ENCODE measurements around the gene AGPAT3. TPM values are rescaled to one million over a fixed set of nuclear protein-coding genes. Genes with fewer than 3 reads are reported as not detected.

The AGPAT3 gene
- total RNA-seq, 1 donor from 2014 or later, result 51.5 TPM

GRCh38 chr21:43940329-43941050 lies 75.5 kb downstream of the AGPAT3 start:
- intact Hi-C loops (cut with DNase I), result no loop called here

GRCh38 chr21:43942201-43942600 lies 77.2 kb downstream of the AGPAT3 start:
- intact Hi-C loops (cut with DNase I), result no loop called here
- no peak for DNase-seq (ENCODE audit: low spot score)

More at GRCh38 chr21:43940329-43941050, 75.5 kb downstream of the AGPAT3 start:
- no peak for DNase-seq (ENCODE audit: low spot score)

- no peak for DNase-seq (ENCODE audit: low spot score)
- intact Hi-C loops (cut with DNase I), result no loop called here
These were observed 77.6 kb downstream of the AGPAT3 start for GRCh38 chr21:43942621-43943020.

- DNase-seq (ENCODE audit: low spot score), result no peak
- intact Hi-C loops (cut with DNase I), result no loop called here
These were observed 78.6 kb downstream of the AGPAT3 start for GRCh38 chr21:43943512-43944077.

- intact Hi-C loops (cut with DNase I), result no loop called here
- no peak for DNase-seq (ENCODE audit: low spot score)
These were observed 79.1 kb downstream of the AGPAT3 start for GRCh38 chr21:43944078-43944633.

- no peak for DNase-seq (ENCODE audit: low spot score)
- intact Hi-C loops (cut with DNase I), result no loop called here
These were observed 79.7 kb downstream of the AGPAT3 start for GRCh38 chr21:43944757-43945156.

GRCh38 chr21:43948740-43949498 lies 83.9 kb downstream of the AGPAT3 start:
- DNase-seq (ENCODE audit: low spot score), result no peak

GRCh38 chr21:43949499-43950208 lies 84.6 kb downstream of the AGPAT3 start:
- no peak for DNase-seq (ENCODE audit: low spot score)
- intact Hi-C loops (cut with DNase I), result no loop called here

More at GRCh38 chr21:43948740-43949498, 83.9 kb downstream of the AGPAT3 start:
- intact Hi-C loops (cut with DNase I), result no loop called here

GRCh38 chr21:43950481-43950880 lies 85.5 kb downstream of the AGPAT3 start:
- intact Hi-C loops (cut with DNase I), result no loop called here
- no peak for DNase-seq (ENCODE audit: low spot score)

- no peak for DNase-seq (ENCODE audit: low spot score)
- intact Hi-C loops (cut with DNase I), result no loop called here
These were observed 85.9 kb downstream of the AGPAT3 start for GRCh38 chr21:43950936-43951335.

GRCh38 chr21:43951911-43952703 lies 87.1 kb downstream of the AGPAT3 start:
- intact Hi-C loops (cut with DNase I), result no loop called here
- DNase-seq (ENCODE audit: low spot score), result no peak

GRCh38 chr21:43953021-43953420 lies 88.0 kb downstream of the AGPAT3 start:
- intact Hi-C loops (cut with DNase I), result no loop called here

GRCh38 chr21:43954042-43954441 lies 89.0 kb downstream of the AGPAT3 start:
- DNase-seq (ENCODE audit: low spot score), result no peak
- intact Hi-C loops (cut with DNase I), result no loop called here

More at GRCh38 chr21:43953021-43953420, 88.0 kb downstream of the AGPAT3 start:
- DNase-seq (ENCODE audit: low spot score), result no peak

GRCh38 chr21:43954896-43955295 lies 89.9 kb downstream of the AGPAT3 start:
- intact Hi-C loops (cut with DNase I), result no loop called here
- DNase-seq (ENCODE audit: low spot score), result no peak

- intact Hi-C loops (cut with DNase I), result no loop called here
- no peak for DNase-seq (ENCODE audit: low spot score)
These were observed 91.1 kb downstream of the AGPAT3 start for GRCh38 chr21:43956019-43956669.

- DNase-seq (ENCODE audit: low spot score), result no peak
- intact Hi-C loops (cut with DNase I), result no loop called here
These were observed 91.6 kb downstream of the AGPAT3 start for GRCh38 chr21:43956670-43957035.

GRCh38 chr21:43957128-43957571 lies 92.1 kb downstream of the AGPAT3 start:
- DNase-seq (ENCODE audit: low spot score), result no peak
- intact Hi-C loops (cut with DNase I), result no loop called here

GRCh38 chr21:43957611-43958362 lies 92.8 kb downstream of the AGPAT3 start:
- no peak for DNase-seq (ENCODE audit: low spot score)
- intact Hi-C loops (cut with DNase I), result no loop called here
